Activated CD8-positive, alpha-beta memory T cell treated with anti-CD3 and anti-CD28 coated beads, Interleukin-2, amount 50 U/mL, for 4 hours (primary cell): ENCODE measurements around the gene NOXRED1.
A peak's percentile ranks its signal among the peaks of the same experiment; 100 is the strongest.
"Not testable (repeated sequence)": the region's sequence is repeated elsewhere in the genome, so short reads cannot be mapped to it uniquely, and the experiment has no call there.

Experiments
- DNase-seq: peaks from one replicate; pipeline ENCODE4 v3.0.0-alpha.2; 2020

Gene NOXRED1, protein sequence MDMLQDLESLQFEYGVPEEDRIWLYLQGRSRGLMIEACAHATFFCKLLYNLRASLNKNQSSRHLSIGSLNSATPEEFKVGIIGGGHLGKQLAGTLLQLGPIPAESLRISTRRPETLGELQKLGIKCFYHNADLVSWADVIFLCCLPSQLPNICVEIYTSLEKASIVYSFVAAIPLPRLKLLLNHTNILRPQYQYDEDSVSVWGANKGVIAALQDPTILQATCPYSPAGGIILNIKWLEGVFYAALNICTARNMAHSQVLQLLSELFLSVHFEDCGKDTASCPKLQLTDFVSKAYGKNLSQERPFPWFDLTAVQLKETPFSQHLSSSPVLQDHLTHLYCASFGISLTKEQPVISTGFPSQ

DNA sequence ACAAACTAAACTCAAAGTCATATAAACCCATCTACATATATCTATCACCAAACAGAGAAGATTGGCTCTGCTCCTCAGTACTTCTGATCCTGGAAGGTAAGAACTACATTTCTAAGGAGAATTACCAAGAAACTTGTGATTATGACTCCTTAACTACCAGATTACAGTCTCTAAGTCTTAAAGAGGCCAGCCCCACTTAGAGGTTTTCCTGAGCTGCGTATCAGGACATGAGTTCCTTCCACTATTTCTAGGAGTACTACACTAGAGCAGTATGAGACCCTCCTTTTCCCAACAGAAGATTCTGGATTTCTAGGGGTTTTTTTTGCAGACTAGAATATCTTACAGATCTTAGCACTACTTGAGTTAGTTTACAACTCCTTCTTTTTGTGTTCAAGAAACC lies at the start of gene NOXRED1:
Gene NOXRED1 (minus strand): TSS at position 101 of the 400 bp plus-strand sequence. CDS start 634 bp downstream, outside the sequence.
- DNase-seq: no peak

DNA sequence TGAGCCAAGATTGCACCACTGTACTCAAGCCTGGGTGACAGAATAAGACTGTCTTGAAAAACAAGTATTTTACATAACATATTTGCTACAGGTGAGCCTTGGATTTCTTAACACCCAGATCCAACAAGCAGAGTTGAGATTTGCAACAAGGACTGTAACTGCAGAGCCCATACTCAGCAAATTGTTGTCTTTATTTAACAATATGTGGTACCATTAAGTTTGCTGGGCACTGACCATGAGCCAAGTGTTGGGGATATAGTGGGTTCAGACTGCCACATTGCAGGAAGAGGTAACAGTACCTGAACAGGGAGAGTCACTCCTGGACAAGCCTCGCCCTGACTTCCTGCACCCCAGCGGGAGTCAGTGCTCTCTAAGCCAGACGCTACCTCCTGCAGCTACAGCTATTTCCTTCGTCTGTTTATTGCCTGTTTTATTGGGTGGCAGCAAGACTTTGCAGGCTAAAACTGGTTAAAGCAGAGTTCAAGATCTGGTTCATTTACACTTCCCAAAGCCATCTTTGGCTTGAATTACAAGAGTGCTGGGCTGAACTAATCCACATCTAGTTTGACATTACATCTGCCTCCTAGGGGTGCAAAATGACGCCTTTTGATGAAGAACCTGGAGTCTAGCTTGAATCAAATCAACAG lies 47.0 kb upstream of the NOXRED1 start:
- DNase-seq: no peak

DNA sequence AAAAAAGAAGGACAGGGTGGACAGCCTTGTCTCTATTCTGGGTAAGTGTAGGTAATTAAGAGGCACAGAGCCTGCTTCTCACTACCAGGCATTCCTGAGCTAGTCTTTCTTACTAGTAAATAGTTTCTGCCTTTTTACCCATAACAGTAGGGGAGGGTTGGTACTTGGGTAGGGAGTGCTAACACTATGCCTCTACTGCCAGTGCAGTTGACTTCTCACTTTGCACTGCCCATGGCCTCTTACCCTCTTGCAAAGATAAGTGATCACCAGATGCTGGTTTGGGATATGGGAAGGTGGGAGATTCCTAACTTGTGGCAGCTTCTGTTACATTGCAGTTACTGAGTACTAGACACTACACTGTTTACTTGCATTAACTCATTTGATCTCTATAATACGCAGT lies 46.2 kb upstream of the NOXRED1 start:
- no peak for DNase-seq

DNA sequence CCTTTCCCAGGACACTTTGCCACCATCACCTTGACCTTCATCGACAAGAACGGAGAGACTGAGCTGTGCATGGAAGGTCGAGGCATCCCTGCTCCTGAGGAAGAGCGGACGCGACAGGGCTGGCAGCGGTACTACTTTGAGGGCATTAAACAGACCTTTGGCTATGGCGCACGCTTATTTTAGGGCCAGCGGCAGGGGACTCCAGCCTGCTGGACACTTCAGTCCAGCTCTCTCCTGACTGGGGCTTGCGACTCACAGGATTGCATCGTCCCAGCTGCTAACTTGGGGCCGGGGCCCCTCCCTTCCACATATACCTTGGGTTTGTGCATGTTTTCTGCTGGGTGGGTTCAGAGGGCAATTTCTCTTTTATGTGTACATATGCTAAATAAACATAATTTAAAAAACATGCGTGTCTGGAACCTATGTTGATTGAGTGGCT lies 45.8 kb upstream of the NOXRED1 start:
- no peak for DNase-seq

DNA sequence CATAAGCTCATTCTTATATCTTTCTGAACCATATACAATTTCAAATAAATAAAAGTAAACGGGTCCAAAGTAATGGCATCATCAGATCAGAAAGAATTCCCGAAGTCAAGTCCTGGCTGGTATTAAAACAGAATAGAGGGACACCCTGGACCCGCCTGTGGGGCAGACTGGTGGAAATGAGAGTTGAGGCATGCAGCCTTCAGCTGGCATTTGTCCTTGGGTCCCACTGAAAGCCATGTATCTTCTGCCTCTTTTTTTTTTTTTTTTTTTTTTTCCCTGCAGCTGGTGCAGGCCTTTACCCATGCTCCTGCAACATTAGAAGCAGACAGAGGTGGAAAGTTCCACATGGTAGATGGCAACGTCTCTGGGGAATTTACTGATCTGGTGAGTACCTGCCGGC lies 44.5 kb upstream of the NOXRED1 start:
- DNase-seq: no peak

DNA sequence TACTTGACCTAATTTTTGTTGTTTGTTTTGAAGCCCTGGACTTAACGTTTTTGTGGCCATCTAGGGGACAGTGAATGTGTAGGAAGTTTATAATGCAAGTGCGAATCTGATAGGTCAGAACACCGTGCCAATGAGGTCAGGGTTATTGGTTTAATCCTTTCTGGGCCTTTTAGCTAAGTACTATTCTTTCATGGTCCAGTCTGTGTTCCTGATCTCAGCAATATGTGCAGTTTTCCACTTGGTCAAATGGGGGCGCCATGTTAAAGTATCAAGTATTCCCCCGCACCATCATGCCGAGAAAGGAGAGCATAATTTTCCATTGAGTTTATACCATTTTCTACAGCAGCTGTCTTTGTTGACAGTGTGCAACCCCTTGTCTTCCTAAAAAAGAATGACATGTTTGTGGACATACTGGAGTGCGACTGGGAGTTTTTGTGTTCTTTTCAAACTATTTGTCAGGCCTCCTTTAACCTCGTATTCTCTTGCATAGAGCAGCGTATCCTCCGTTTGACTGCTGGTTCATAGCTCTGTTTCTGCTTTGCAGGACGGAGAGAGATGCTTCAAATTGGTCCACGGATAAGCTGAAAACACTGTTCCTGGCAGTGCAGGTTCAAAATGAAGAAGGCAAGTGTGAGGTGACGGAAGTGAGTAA lies 35.9 kb upstream of the NOXRED1 start:
- DNase-seq: peak; percentile 53

DNA sequence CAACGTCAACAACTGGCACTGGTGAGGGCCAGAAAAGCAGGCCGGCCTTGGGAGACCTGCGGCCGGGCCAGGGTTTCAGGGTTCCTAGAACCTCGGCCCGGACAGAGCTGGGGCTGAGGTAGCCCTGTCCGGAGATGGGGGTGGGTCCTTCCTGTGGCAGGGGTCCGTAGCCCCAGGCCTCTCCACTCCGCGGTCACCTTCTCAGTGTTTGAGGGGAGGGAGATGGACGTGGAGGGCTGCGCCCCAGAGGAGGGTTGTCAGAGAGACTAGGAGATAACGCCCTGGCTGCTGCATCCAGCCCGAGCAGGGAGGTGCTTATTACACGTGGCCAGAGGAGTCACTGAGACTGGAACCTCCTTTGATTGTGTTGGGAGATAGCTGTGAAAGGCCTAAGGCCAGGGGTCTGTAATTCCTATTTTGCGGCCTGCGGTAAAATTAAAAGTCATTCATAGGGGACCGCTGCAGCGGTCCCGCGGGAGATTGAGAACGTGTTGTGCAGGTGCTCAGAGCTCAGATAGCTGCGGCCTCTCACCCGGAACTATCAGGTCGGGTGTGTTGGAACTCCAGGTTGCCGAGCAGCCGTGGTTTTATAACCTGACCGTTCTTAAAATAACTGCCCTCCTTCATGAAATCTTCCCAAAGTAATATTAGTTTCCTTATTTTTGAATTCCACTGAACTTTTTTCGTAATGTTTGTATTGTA lies 35.1 kb upstream of the NOXRED1 start:
- DNase-seq: peak; percentile 37

DNA sequence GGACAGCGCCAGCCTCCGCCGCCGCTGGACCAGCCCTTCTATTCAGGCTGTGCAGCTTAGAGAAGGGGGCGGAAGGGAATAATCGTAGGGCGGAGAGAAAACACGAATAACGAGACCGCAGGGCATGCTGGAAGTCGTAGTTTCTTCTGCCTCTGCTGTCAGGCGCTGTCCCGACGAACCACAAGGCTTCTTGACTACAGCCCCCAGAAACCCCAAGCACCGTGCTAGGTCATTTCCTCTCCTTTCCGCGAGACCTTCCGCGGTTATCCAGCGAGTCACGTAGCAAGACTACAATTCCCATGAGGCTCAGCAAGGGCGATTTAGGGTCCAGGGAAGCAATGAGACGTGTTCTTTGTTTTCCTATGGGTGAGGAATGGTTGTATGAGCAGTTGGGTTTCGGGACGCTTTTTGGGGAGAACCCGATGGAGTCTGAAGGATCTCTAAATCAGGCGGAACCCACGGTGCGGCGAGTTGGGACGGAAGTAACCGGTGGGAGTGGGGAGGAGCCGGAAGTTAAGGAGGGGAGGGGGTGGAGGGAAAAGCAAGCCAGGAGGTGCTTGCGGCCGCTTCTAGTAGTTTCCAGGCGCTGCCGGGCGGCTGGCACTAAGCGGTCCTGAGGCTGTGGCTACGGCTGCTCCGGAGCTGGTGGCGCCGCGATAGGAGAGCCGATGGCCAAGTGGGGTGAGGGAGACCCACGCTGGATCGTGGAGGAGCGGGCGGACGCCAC lies 34.4 kb upstream of the NOXRED1 start, which contains the start of the genes AHSA1 and VIPAS39:
Gene AHSA1 (plus strand): TSS at position 572 of the 727 bp plus-strand sequence. CDS start 97 bp downstream, at position 669.
Gene VIPAS39 (minus strand): TSS at position 80 of the 727 bp plus-strand sequence. CDS start 3,499 bp downstream, outside the sequence.
- DNase-seq: peak; percentile 89

DNA sequence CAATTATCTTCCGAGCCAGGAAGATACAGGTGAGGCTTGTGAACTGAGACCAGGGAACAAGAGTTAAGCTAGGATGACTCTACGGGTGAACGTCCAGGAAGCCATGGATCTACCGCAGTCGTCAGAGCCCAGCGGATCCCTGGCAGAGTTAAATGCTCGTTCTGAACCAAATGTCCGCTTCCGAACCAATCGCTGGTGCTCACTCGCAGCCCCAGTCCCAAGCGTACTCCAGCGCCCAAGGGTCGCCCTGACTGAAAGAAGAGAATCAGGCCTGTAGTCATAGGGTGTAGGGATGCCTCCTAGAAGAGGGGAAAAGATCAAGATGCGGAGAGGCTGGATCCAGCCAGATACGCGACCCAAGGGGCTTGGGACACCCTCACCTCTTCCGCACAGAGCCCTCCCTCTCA lies 33.8 kb upstream of the NOXRED1 start:
- DNase-seq: no peak

DNA sequence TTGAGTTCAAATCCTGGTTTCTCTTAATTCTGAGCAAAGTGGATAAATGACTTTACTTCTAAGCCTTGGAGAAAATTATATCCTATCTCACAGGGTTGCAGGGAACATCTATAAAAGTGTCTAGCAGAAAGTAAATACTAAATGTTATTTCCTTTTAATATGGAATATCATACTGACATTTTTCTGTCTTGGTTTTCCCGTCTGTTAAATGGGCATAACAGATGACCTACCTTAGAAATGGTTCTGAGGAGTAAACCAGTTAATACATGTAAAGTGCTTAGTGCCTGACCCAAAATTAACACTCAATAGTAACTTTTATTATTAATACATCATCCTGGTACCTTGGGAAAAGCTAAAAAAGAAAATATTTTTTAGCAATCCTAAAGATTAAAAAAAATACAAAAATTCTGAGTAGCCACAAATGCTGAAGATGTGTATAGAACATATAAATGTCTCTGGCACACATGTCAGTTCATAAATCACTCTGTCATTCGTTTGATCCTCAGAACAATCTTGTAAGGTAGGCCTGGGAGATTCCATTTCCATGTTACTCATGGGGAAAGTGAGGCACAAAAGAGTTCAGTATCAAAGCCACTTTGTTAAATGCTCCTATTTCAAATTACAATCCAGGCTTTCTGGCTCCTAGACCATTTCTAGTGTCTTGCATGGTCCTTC lies 32.8 kb upstream of the NOXRED1 start:
- no peak for DNase-seq

DNA sequence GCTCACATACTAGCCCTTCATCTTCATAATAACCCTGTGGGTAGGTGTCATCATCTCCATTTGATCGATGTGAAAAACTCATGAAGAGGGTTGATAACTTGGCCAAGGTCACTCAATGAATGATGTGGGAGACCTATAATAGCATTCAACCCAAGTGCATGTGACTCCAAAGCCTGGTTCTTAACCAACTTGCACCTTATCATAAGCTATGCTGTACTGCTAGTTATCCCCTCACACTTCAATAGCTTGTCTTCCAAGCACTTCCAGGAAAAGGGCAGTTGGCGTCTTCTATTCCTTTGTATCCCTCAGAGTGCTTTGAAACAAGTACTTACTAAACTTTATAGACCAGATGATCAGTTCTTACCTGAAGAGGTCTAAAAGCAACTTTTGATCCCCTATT lies 18.9 kb upstream of the NOXRED1 start:
- no peak for DNase-seq

DNA sequence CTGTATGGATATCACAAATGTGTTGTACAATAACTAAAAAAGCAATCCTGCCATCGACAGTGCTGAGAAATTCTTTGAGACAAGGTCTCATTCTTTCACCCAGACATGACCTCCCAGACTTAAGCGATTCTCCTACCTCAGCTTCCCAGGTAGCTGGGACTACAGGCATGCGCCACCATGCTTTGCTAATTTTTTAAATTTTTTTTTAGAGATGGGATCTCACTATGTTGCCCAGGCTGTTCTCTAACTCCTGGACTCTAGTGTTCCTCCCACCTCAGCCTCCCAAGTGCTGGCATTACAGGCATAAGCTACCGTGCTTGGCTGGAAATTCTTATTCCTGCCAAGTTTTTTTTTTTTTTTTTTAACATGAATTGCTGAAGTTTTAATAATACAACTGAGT lies 16.5 kb upstream of the NOXRED1 start:
- no peak for DNase-seq

DNA sequence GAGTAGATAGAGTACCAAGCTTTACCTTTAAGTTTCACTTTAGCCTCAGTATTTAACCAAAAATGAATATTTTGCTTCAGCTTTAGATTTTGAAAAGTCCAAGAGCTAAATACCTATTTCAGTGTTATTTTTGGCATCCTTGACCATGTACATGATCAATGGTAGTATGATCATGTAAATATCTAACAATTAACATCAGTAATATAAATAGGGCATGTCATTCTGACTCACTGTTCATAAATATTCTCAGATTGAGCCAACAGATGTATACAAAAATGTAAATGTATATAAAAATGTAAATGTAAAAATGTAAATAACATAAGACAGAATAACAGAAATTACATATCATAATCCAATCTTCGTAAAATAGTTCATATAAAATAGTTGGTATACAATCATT lies 15.3 kb upstream of the NOXRED1 start:
- DNase-seq: no peak

DNA sequence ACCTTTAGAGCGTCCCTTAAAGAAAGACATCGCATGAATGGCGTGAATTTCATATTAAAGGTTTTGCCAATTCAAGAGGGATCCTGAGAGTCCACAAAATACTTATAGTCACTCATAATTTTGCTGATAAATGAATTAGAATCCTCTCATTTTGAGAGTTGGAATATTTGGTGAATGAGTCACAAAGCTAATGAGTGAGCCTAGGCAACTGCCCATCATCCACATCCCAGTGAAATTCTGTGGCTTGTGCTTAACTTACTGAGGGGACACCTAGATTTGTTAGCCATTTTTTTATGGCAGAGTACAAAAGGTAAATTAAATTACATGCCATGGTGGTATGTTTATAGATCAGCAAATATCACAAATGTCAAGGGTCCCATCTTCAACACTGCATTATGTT lies 12.7 kb upstream of the NOXRED1 start:
- DNase-seq: no peak

DNA sequence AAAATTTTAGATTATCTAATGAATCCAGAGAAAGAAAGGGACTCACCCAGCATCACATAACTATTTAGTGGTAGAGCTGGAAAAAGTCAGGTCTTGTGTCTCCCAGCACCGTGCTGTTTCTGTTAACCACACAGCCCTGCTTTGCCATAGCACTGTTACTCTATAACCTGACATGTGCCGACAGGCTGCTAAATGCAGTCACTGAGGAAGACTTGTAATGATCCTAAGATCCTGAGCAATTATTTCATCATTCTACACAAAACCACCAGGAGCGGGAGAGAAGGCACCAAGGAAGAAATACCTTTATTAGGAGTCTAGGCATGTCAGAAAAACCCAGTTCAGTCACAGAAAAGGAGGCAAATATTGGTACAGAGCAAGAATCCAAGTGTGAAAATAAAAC lies 3.1 kb upstream of the NOXRED1 start:
- no peak for DNase-seq

DNA sequence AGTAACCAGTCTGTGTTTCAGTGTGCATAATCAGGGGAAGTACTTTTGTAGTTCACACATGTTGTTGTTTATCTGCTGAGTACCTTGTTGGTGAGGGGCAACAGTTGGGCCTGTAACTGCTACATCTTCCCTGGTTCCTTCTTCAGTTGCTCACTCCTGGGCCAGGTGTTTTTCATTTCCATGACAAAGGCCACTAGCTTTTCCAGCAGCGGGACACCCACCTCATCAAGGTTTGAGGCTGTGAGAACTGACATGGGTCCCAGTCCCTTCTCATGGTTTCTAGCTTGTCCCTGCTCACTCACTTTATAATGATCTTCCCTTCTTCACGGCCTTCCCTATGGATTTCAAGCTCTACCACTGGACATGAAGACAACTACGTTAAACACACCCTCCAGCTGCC lies 1.5 kb upstream of the NOXRED1 start:
- no peak for DNase-seq

DNA sequence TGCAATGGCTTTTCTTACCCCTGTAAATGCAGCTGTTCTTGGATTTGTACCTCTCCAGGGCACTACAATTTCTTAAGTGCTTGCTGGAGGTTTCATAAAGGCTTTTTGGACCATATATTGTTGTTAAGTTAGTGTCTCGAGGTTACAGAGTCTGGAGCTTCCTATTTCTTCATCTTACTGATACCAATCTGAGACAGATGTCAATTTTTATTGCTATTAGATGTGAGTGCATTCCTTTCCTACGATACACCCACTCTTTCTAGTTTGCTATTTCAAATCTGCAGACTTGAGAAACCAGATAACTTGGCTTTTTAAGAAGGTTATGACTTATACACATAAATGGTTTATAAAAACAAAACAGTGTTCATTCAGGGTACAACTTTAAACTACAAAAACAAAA lies 2.1 kb downstream of the NOXRED1 start:
- no peak for DNase-seq

DNA sequence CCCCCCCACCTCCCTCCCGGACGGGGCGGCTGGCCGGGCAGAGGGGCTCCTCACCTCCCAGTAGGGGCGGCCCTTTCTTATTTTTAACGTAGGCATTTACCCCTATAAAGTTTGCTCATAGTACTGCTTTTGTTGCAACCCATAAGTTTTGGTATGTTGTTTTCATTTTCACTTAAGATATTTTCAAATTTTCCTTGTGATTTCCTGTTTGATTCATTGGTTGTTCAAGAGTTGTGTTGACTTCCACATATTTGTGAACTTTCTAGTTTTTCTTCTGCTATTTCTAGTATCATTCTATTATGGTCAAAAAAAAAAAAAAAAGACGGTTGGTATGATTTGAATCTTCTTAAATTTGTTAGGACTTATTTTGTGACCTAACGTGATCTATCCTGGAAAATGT lies 6.5 kb downstream of the NOXRED1 start:
- no peak for DNase-seq

DNA sequence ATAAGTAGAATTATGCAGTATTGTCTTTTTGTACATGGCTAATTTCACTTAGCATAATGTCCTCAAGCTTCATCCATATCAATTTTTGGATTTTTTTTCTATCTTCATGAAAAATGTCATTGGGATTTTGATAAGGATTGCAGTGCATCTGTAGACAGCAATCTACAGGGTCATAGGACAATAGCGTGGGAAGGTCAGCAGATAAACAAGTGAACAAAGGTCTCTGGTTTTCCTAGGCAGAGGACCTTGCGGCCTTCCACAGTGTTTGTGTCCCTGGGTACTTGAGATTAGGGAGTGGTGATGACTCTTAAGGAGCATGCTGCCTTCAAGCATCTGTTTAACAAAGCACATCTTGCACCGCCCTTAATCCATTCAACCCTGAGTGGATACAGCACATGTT lies 7.2 kb downstream of the NOXRED1 start:
- not testable (repeated sequence) for DNase-seq

DNA sequence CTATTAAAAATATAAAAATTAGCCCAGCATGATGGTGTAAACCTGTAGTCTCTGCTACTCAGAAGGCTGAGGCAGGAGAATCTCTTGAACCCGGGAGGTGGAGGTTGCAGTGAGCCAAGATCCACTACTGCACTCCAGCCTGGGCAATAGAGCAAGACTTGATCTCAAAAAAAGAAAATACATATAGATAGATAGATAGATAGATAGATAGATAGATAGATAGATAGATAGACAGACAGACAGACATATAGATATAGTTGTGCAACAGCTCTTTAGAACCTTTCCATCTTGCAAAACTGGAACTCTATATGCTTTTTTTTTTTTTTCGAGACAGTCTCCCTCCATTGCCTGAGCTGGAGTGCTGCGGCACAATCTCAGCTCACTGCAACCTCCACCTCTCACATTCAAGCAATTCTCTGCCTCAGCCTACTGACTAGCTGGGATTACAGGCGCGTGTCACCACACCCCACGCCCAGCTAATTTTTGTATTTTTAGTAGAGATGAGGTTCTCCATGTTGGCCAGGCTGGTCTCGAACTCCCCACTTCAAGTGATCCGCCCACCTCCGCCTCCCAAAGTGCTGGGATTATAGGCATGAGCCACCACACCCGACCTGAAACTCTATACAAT lies 7.8 kb downstream of the NOXRED1 start:
- not testable (repeated sequence) for DNase-seq

DNA sequence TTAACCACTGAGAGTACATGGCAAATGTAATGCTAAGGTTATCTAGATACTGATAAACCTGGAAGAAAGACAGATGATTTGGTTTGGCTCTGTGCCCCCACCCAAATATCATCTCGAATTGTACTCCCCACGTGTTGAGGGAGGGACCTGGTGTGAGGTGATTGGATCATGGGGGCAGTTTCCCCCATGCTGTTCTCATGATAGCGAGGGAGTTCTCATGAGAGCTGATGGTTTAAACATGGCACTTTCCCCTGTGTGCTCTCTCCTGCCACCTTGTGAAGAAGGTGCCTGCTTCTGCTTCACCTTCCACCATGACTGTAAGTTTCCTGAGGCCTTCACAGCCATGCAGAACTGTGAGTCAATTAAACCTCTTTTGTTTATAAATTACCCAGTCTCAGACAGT lies 14.2 kb downstream of the NOXRED1 start:
- no peak for DNase-seq
